NCI-H345 treated with DMSO at 0.1 percent for 48 hours (cell line): ENCODE results near the gene OR10A3.

Experiments used
- DNase-seq: peaks from one replicate; lab custom pipeline; 2025; ENCODE audit not compliant: unreplicated experiment; lab: John Stamatoyannopoulos, UW

The OR10A3 gene

GRCh38 chr11:7941146-7941545 lies 362 bp downstream of the OR10A3 start:
- no peak for DNase-seq

DNA sequence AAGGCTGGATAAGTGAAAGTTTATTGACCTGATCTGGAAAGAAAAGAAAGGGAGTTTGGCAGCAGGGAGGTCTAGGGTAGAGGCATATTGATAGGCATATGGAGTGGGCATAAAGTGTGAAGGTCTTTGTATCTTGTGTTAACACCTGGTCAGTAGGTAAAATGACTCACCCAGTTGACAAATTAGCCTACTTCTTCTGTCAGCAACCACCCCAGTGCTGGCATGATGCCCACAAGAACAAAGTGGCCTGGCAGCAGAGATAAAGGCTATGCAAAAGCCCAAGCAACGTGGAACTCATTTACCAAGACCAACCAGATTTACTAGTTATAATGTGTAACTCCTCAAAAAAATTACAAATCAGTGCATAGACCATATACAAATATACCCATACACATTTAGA lies 4.9 kb downstream of the OR10A3 start:
- DNase-seq = no peak

DNA sequence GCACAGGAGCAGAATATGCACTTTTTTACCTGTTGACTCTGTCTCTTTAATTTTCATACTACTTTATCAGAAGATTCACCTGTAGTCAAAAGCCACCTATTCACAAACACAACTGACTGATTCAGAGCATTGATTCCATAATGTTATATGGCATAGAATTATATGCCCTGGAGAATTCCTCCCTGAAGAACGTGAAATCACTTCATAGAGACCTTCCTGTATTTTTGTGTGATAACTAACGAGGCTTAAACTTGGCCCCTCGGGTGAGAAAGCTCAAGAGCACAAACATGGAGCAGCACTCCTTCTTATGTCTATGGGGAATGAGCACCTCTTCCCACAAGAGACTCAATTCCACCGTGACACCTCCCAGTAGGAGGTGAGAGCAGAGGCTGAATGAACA lies 10.3 kb downstream of the OR10A3 start, which contains the start of gene OR10A6:
OR10A6 (minus strand) TSS at position 101 of the 400 bp plus-strand sequence. CDS start 2,606 bp downstream, outside the sequence.
- DNase-seq = no peak

- no peak for DNase-seq
Observed at GRCh38 chr11:7927635-7928034, 13.9 kb downstream of the OR10A3 start.

DNA sequence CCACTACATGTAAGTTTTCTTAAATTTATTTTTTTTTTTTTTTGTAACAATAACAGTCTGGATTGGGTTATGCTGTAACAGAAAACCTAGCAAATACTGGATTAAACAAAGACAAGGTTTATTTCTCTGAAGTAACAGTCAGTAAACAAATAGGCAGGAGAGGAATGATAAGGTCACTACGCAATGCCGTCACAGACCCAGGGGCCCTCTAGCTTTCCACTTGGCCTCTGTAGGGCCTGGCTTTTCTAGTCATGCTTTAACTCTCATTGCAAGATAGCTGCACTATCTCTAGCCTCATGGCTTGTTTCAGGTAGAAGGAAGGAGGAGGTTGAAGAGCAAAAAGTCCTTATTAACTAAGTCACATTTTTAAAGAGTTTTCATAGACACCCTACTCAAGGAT lies 17.0 kb downstream of the OR10A3 start:
- no peak for DNase-seq

DNA sequence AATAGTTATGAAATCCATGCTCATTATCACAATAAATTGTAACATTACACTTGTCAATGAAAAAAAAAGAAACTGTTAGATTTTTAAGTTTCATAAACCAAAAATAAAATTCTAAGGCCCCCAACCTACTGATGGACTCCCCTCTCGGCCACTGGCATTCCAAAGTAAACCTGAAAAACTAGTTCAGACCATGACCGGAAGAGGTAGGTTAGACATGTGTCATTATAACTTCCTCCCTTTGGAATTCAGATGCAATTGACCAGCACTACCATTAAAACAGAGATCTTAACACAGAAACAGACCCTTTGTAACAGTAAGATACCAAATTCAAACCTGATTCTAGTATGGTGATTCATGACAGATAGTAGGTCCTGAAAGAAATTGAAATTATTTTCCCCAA lies 23.4 kb downstream of the OR10A3 start:
- DNase-seq = no peak

DNA sequence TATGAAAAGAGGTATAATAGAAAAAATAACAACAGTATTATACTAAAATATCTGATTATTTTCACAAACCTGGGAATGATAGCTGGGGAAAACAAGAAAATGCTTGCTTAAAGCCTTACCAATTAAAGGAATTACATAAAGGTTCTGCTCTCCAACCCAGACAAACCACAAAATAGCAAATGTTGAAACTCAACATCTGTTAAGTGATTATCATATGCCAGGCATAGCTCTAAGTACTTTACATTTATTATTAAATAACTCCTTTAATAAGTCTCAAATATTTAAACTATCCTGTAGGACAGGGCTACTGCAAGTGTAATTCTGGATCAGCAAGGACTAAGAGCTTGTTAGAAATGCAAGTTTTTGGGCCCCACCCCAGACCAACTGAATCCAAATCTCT lies 30.5 kb downstream of the OR10A3 start:
- DNase-seq = no peak

DNA sequence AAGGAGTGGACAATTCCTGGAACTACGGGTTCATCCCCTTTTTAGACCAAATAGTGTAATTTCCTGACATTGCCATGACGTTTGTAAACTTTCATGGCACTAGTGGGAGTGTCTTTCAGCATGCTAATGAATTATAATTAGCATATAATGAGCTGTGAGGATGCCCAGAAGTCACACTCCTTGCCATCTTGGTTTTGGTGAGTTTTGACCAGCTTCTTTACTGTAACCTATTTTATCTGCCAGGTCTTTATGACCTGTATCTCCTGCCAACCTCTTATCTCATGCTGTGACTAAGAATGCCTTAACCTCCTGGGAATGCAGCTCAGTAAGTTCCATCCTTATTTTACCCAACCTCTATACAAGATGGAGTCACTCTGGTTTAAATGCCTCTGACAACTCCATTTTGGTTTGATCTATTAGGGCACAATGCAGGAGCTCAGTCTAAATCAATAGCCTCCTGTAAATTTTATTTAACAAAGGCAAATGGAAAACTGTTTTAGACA lies 31.2 kb downstream of the OR10A3 start:
- no peak for DNase-seq

DNA sequence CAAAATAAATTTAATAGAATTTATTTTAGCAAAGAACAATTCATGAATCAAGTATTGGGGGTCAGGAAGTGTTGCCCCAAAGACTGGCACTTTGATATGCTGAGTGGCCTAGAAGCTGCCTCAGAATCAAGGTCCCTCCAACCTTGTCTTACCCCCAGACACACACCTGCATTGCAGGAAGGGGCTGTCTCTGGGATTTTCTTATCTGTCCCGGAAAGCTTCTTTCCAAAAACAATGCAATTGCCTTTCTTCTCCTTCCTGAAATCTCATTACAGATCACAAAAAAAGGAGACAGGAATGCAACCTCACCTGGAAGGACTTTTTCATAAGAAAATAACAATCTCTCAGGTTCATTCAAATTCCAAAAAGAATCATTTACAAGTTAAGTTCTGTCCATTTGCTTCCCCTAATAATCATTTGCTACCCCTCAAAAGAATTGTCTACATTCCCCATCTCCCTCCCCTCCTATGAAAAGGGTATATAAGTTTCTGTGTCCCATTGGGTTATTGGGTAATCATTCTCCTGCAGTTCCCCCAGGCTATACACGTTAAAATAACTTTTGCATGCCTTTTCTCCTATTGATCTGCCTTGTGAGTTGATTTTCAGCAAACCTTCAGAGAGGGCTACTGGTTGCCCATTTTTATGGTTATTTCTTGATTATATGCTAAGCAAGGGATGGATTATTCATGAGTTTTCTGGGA lies 31.8 kb downstream of the OR10A3 start:
- no peak for DNase-seq

- DNase-seq = no peak
Observed at GRCh38 chr11:7907121-7907520, 34.4 kb downstream of the OR10A3 start.

DNA sequence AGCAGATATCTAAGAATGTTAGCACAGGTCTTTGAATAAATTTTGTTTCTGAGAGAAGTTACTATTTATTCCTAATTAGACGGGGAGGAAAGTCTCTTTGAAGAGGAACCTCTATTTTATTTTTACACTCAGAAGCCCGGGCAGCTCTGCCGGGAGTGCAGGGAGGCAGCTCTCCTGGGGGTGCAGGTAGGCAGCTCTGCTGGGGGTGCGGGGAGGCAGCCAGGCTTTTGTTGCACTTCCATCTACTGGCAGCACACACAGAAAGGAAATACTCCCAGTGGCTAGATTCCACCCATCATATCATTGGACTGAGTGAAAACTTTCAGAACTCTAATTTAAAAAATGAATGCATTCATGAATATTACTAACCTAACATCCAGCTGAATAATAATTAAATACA lies 35.0 kb downstream of the OR10A3 start:
- no peak for DNase-seq

DNA sequence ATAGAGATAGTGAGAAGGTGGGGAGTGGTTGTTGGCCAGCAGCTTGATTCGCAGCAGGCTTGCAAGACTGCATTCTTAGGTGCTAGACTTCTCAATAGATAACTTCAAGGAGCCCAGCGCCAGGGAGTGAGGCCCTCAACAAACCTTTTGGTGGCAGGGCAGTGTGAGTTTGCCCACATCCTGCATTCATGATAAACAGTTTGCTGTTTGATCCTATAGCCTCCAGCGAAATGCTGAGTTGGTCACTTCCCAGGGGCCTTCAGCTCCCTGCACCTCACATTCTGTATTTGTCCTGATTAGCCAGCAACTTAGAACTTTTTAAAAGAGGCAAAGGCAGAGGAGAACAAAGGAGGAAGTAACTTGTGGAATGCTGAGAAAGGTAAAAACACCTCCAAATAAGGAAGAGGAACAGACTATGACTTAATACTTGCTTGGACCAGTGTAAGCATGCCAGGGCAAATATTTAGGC lies 35.5 kb downstream of the OR10A3 start:
- DNase-seq = no peak

- no peak for DNase-seq
Observed at GRCh38 chr11:7905549-7905948, 36.0 kb downstream of the OR10A3 start.

DNA sequence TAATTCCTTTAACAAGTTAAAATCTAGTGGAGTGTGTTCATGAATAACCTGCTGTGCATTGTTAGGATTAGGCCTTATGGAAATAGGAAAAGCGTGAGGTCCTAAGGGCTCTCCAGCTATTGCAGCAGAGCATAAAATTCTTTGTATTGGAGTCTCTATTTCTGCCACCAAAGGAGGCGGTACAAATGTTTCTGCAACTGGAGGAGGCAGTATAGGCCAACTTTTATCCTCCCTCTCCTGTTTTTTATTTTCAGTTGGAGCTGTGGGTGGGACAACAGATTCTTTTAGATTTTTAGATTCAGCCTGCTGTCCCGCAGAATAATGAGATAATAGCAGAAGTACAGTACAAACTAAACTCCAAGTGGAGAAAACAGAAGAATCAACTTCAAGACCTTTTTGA lies 36.6 kb downstream of the OR10A3 start:
- DNase-seq = peak; percentile 9

GRCh38 chr11:7903940-7904339 lies 37.6 kb downstream of the OR10A3 start:
- DNase-seq = no peak

DNA sequence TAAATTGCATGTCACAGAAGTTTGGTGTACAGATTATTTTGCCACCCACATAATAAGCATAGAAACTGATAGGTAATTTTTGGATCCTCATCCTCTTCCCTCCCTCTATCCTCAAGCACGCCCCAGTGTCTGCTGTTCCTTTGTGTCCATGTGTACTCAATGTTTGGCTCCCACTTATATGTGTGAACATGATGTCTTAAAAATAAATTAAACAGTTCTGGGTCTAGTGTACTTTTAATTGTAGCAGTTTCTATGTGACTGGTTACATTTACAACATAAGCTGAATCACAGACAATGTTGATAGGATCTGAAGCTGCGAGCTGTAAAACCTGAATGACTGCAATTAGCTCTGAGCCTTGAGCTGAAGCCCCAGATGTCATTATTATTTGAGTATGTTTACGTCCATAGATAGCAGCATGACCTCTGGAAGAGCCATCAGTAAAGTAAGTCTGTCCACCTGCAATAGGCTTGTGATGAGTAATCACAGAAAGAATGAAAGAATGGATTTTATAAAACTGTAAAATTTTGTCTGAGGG lies 40.1 kb downstream of the OR10A3 start:
- no peak for DNase-seq

GRCh38 chr11:7900686-7901085 lies 40.8 kb downstream of the OR10A3 start:
- DNase-seq = no peak

DNA sequence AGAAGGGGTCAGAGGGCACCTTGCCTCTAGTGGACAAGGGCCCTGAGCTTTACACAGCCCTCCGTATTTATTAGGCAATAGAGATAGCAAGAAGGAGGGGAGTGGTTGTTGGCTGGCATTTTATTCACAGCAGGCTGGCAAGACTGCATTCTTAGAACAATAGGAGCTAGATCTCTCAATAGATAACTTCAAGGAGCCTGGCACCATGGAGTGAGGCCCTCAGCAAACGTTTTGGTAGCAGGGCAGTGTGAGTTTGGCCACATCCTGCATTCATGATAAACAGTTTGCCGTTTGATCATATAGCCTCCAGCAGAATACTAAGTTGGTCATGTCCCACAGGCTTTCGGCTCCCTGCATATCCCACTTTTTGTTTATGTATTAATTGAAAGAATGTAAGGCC lies 42.1 kb downstream of the OR10A3 start:
- no peak for DNase-seq

- DNase-seq = no peak
Observed at GRCh38 chr11:7898666-7899283, 42.7 kb downstream of the OR10A3 start.

DNA sequence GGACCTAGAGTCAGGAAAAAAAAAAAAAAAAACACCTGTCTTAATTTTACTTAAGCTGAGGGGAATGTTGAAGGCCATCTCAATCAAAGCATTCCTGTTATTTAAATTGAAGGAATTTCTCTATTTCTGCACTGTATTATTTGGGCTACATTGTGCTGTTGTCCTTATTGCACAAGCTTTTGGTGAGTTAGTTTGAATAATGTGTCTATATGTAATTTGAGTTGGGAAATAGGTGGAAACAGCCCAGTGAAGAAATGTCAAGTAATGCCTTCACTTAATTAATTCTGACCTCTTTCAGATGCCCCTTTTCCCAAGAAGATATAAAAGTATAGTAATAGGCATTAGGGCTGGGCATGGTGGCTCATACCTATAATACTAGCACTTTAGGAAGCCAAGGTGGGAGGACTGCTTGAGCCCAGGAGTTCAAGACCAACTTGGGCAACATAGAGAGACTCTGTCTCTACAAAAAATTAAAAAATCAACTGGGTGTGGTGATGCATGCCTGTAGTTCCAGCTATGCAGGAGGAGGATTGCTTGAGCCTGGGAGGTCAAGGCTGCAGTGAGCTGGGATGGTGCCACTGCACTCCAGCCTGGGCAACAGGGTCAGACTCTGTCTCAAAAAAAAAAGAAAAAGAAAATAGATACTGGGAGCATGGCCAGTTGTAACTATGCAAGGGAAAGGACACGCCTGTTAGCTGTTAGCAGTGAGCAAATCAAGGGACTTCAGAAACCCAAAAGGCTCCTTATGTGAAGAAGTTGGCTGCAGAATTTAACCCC lies 45.3 kb downstream of the OR10A3 start:
- no peak for DNase-seq

- DNase-seq = no peak
Observed at GRCh38 chr11:7894251-7894650, 47.3 kb downstream of the OR10A3 start.

DNA sequence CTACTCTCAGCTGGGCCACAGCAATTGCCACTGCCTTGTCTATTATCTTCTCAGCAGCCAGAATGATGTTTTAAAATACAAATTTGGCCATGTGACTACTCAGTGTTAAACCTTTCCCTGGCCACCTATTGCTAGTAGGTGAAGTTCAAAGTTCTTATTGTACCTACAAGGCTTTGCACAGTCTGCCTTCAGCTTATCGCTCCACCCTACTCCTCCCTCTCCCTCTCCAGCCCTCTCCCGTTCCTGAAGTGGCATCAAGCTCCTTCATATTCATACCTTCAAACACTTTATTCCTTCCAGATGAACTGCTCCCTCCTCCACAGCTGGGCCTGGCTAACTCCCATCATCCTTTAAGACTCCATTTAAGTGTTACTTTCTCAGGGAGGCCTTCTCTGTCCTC lies 47.7 kb downstream of the OR10A3 start:
- no peak for DNase-seq
